ENCODE measurements around the gene MEIS2.

- TF ChIP-seq CTCF (CRISPR knock-in tag; IDR thresholded peaks at IDR 0.05): no peak
- no peak for TF ChIP-seq ARHGAP35 (CRISPR knock-in tag; IDR thresholded peaks at IDR 0.05; ENCODE audit: borderline replicate concordance)
- no peak for TF ChIP-seq ZZZ3 (CRISPR knock-in tag; IDR thresholded peaks at IDR 0.05; ENCODE audit: borderline replicate concordance)
- no peak for TF ChIP-seq TCF7L2 (IDR thresholded peaks at IDR 0.05; ENCODE audit: low read depth, low read length)
- no peak for TF ChIP-seq ZBTB10 (CRISPR knock-in tag; IDR thresholded peaks at IDR 0.05; ENCODE audit: borderline replicate concordance)
- no peak for TF ChIP-seq ZNF232 (CRISPR knock-in tag; IDR thresholded peaks at IDR 0.05; ENCODE audit: borderline replicate concordance)
These were observed 259.2 kb downstream of the MEIS2 start for GRCh38 chr15:36841193-36841592.

Data from HepG2 (cell line).